Nucleus accumbens (tissue), 56 donors: ENCODE measurements around the gene ARHGEF11.

Source experiments
- DNase-seq, 56 donors: peaks; one replicate each; lab custom pipeline; 2025; lab: John Stamatoyannopoulos, UW

Gene ARHGEF11

DNA sequence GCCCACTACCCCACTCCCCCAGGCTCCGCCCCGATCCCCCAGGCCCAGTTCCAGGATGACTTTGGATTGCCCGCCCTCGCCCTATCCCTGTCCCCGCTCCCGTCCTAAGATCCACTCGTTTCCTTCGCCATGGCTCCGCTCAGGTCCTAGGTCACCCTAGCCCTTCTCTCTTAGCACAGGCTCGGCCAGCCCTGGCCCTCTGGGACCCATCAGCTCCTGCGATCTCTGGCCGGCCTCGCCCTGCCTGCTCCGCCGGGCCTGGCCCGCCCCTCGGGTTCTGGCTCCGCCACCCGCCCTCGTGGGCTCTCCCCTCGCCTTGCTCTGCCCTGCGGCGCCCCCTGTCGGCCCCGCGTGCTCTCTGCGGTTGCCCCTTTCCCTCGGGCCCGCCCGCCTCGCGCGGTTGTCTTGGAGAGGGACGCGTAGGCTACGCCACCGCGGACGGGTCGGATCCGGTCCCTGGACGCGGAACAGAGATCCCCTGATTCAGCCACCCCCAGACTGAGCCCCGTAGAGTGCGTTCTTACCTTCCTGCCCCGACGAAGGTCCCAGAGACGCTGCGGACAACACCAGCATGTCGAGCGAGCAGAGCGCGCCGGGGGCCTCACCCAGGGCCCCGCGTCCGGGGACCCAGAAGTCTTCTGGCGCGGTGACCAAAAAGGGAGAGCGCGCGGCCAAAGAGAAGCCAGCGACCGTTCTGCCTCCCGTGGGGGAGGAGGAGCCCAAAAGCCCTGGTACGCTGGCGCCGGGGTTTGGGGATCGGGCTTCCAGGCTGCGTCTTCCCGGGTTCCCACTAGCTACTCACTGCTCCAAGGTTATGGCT lies 125.1 kb downstream of the ARHGEF11 start, which contains the start of gene LRRC71:
Gene LRRC71, plus strand, starts transcription at position 400 of the 820 bp plus-strand sequence. Its CDS starts 172 bp downstream, at position 572.
- DNase-seq: peak in 35 of 56 donors; percentile 5 to 78 (median 27)

DNA sequence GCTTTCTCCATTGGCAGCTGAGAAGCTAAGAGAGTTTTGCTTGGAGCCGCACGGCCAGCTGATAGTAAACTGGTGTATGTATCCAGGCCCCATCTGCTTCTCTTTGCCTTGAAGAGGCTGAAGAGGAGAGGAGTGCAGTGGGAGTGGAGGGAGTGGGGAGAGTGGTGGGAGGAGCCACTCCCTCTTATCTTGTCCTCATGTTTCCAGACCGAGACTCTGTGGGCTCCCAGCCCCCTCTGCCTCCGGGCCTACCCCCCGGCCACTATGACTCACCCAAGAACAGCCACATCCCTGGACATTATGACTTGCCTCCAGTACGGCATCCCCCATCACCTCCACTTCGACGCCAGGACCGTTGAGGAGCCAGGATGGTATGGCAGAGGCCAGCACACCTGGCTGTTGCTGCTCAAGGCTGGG lies 131.1 kb downstream of the ARHGEF11 start:
- DNase-seq: no peak

DNA sequence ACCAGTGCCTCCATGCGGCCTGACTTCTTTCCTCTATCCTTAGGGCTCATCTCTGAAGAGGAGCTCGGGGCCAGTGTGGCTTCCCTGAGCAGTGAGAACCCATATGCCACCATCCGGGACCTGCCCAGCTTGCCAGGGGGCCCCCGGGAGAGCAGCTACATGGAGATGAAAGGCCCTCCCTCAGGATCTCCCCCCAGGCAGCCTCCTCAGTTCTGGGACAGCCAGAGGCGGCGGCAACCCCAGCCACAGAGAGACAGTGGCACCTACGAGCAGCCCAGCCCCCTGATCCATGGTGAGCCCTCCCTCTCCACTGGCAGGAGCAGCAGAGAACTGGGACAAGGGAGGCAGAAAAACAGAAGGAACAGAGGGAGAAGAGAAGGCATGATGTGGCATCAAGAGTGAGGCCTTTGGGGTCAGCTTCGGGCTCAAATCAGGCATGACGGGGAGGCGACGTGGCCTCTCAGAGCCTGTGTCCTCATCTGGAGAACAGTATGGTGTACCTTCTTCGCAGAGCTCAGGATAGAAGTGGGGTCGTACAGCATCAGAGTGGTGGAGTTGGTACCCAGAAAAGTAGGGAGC lies 131.6 kb downstream of the ARHGEF11 start:
- DNase-seq: no peak

DNA sequence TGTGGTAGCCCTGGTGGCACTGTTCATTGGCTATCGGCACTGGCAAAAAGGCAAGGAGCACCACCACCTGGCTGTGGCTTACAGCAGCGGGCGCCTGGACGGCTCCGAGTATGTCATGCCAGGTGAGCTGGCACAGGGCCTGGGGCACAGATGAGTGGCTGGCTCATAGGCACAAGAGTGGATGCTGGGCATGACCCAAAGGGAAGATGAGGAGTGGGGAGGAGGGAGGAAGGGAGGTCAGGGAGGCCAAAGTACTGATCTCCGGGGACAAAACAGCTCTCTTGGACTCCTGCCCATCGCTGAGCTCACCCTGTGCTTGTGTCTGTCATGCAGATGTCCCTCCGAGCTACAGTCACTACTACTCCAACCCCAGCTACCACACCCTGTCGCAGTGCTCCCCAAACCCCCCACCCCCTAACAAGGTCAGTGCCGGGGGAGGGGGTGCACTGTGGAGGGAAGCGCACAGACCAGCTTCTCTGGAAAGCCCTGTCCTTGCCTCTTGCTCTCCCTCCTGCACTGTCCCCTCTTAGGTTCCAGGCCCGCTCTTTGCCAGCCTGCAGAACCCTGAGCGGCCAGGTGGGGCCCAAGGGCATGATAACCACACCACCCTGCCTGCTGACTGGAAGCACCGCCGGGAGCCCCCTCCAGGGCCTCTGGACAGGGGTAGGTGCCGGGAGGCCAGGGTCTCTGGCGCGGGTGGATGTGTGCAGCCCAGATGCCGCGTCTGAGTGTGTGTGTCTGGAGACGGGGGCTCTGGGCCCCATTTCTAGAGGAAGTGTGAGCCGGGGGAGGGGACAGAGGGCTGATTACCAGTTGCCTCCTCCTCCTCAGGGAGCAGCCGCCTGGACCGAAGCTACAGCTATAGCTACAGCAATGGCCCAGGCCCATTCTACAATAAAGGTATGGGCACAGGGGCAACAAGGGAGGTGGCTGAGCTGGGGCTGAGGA lies 132.4 kb downstream of the ARHGEF11 start:
- DNase-seq: peak in 7 of 56 donors; percentile 4 to 37 (median 21)

DNA sequence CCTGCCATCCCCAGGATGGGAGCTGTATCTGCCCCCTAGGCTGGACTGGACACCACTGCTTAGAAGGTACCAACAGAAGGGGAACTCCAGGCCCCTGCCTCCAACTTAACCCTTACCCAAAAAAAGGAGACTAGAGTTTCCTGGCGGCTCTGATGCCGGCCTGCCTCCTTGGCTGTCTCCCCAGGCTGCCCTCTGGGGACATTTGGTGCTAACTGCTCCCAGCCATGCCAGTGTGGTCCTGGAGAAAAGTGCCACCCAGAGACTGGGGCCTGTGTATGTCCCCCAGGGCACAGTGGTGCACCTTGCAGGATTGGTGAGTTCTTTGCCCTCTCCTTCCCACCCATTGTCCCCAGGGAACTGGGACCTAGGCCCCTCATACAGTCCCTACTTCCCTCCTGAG lies 133.2 kb downstream of the ARHGEF11 start:
- no peak for DNase-seq

DNA sequence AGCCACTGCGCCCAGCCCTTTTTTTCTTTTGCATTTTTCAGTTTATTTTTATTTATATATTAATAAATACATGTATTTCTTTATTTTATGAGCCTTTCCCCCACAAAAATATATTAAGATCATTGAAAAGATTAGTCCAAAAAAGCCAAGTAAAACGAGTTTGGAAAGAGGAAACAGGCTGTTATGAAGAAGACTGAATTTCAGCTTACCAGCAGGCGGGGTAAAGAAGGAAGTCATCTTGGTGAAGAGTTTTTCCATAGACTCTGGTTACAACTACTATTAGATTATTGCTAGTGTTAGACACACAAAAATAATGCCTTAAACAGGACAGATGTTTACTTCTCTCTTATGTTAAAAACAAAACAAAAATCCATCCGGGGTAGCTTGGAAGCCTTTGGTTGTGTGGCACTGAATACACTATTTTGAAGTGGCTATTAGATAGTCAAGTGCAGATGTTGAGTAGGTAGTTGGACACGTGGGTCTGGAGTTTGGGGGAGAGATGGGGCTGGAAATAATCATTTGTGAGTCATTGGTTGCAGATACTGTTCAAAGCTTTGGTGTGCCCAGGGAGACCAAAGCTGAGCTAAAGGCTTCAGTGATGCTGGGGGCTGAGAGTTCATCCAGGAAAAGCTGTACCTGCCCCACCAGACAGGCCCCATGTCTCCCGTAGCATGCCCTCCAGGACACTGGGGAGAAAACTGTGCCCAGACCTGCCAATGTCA lies 133.8 kb downstream of the ARHGEF11 start:
- no peak for DNase-seq

DNA sequence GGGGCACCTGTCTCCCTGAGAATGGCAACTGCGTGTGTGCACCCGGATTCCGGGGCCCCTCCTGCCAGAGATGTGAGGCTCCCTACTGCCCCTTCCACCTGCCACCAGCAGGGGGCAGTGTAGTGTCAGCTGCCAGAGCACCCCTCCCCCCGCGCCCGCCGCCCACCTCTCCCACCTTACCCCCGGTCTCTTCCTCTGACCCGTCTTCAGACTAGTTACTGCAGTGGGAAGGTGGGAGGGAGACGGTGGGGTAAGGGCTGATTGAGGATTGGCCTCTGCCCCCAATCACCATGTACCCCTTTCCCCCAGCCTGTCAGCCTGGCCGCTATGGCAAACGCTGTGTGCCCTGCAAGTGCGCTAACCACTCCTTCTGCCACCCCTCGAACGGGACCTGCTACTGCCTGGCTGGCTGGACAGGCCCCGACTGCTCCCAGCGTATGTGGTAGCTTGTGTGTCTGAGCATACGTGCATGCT lies 135.2 kb downstream of the ARHGEF11 start:
- peak in 13 of 56 donors; percentile 3 to 41 (median 14) for DNase-seq

DNA sequence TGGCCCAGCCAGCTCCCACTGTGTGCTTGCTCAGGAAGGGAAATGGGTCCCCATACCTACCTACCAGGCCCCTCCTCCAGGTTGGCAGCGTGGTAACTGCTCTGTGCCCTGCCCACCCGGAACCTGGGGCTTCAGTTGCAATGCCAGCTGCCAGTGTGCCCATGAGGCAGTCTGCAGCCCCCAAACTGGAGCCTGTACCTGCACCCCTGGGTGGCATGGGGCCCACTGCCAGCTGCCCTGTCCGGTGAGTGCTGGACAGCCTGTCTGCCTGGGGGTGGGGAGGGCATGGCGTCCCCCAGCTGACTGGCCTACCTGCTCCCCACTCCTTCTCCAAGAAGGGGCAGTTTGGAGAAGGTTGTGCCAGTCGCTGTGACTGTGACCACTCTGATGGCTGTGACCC lies 135.9 kb downstream of the ARHGEF11 start:
- DNase-seq: no peak

- no peak for DNase-seq
These were observed 136.6 kb downstream of the ARHGEF11 start for GRCh38 chr1:156908955-156909354.

DNA sequence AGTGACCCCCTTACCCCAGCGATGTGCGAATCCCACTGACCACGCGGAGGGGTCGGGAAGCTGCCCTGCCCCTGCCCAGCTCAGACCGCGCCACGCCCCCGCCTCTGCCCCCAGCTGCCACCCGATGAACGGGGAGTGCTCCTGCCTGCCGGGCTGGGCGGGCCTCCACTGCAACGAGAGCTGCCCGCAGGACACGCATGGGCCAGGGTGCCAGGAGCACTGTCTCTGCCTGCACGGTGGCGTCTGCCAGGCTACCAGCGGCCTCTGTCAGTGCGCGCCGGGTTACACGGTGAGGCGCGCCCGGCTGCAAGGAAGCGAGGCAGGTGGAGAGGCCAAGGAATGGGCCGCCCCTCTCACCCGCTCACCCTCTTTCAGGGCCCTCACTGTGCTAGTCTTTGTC lies 137.0 kb downstream of the ARHGEF11 start:
- no peak for DNase-seq

DNA sequence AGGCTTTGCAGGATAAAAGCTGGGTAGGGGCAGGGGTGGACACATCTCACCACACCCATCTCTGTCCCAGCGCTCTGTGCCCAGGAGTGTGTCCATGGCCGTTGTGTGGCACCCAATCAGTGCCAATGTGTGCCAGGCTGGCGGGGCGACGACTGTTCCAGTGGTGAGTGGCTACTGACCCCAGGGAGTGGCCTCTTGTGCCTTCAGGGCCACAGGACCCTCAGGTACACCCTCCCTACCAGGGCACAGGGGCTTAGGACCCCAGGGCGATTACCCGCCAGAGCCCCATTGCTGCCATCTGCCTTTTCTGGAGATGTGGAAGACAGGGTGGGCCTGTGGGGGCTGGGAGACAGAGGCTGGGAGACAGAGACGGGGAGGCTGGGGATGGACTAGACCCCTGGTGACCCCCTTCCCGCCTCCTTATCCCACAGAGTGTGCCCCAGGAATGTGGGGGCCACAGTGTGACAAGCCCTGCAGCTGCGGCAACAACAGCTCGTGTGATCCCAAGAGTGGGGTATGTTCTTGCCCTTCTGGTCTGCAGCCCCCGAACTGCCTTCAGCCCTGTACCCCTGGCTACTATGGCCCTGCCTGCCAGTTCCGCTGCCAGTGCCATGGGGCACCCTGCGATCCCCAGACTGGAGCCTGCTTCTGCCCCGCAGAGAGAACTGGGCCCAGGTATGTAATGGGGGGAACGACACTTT lies 139.2 kb downstream of the ARHGEF11 start:
- no peak for DNase-seq

- DNase-seq: no peak
These were observed 139.9 kb downstream of the ARHGEF11 start for GRCh38 chr1:156905651-156906050.

GRCh38 chr1:156905176-156905575 lies 140.4 kb downstream of the ARHGEF11 start:
- no peak for DNase-seq

GRCh38 chr1:156904187-156904959 lies 141.2 kb downstream of the ARHGEF11 start:
- DNase-seq: no peak

- DNase-seq: no peak
These were observed 142.0 kb downstream of the ARHGEF11 start for GRCh38 chr1:156903328-156904091.

DNA sequence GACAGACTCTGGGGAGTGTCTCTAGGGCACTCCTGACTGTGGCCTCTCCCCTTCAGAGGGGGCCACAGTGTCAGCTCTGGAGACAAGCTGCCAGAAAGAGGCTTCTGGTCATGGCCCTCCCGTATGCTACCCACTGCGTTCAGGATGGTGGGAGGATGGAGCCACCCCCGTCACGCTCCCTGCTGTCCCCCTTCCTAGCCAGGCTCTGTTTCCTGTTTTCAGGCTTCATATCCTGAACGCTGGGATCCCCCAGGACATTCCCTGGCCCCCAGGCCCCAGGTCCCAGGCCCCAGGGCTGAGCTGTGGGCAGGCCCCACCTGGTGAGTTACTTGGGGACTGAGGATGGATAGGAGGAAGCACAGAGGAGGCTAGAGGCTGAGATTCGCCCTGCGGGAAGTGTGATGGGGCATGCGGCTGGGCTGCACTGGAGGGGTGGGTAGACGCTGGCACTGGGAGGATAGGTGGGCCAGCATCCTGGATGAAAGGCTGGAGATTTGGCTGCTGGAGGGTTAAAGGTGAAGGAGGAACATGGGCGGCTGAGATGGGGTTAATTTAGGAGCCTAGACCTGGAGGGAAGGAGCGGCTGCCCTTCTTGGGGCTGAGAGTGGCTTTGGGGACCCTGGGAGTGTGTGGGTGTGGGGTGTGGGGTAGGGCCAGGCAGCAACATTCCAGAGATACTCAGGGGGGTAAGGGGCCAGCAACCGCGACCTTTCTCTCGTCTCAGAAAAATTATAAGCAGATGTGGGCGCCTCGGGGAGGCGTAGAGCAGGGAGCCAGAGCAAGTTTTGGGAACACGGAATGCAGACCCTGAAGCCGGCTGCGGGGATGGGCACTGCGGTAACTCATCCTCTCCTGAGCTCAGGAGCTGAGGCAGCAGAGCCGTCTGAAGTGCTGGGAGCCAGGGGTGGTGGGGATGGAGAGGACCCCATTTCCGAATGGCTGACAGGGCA lies 143.3 kb downstream of the ARHGEF11 start:
- DNase-seq: no peak

DNA sequence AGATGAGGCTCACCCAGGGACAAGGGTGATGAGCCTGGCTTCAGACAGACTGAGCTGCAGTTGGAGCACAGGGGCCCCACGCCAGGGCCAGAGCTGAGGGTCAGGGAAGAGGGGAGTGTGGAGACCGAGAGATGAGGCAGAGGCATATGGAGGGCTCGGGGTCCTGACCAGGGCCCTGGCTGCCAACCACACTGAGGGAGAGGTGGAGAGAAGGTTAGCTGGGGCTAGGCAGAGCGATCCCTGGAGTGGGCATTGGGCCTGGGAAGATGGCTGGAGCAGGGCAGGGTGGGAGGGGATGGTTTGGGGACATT lies 144.0 kb downstream of the ARHGEF11 start:
- DNase-seq: no peak
